GM12892 (cell line): Measurements from ENCODE around the gene TAGLN2.
"Not testable (repeated sequence)": the region's sequence is repeated elsewhere in the genome, so short reads cannot be mapped to it uniquely, and the experiment has no call there.

Experiments used
- DNase-seq: peaks from one replicate; pipeline ENCODE4 v3.0.0; 2011; ENCODE audit not compliant: insufficient read length
- FAIRE-seq: peaks from 2 replicates; lab custom pipeline; 2011; peaks lifted over from hg19 to GRCh38; lab: Jason Lieb, UNC
- POLR2A ChIP-seq: IDR thresholded peaks from 2 replicates; pipeline ENCODE4 v1.6.1; 2011; ENCODE audit warnings: low read depth, low read length, control low read depth
- POLR2AphosphoS5 ChIP-seq: IDR thresholded peaks from 2 replicates; pipeline ENCODE4 v1.6.1; 2011; ENCODE audit warnings: low read depth, low read length, control low read depth
- TAF1 ChIP-seq: IDR thresholded peaks from 2 replicates; pipeline ENCODE4 v1.6.1; 2011; ENCODE audit warnings: low read depth, mild to moderate bottlenecking, control low read depth, low read length, borderline replicate concordance

The TAGLN2 gene

DNA sequence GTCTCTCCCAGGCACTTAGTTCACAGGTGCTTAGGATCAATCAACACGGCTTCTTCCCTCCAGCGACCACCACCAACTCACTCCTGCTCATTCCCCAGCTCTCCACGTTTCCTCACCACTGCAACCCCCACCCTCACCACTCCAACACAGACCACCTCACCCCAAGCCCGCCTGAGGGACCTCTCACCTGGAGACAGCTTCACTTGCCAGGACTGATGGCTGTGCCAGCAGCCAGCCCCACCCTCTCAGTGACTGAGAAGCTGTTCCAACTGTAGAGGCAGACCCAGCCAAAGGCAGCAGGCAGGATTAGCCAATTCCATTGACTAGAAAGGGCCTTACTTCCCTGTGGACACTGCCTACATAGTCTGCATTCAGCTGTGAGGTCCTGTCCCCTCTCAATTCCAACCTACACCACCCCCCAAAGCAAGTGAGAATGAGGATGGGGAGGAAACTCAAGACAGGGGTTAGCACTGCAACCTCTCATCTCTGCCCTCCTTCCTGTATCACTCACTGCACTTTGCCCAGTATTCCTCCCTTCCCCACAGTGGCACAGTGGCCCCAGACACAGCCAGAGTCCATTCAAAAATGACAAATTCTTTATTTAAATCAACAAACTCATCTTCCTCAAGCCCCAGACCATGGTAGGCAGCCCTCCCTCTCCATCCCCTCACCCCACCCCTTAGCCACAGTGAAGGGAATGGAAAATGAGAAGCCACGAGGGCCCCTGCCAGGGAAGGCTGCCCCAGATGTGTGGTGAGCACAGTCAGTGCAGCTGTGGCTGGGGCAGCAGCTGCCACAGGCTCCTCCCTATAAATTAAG lies 7.6 kb downstream of the TAGLN2 start:
- DNase-seq (no peak), FAIRE-seq (no peak)
- TF ChIP-seq POLR2A (no peak), POLR2AphosphoS5 (peak; percentile 61), TAF1 (no peak)

DNA sequence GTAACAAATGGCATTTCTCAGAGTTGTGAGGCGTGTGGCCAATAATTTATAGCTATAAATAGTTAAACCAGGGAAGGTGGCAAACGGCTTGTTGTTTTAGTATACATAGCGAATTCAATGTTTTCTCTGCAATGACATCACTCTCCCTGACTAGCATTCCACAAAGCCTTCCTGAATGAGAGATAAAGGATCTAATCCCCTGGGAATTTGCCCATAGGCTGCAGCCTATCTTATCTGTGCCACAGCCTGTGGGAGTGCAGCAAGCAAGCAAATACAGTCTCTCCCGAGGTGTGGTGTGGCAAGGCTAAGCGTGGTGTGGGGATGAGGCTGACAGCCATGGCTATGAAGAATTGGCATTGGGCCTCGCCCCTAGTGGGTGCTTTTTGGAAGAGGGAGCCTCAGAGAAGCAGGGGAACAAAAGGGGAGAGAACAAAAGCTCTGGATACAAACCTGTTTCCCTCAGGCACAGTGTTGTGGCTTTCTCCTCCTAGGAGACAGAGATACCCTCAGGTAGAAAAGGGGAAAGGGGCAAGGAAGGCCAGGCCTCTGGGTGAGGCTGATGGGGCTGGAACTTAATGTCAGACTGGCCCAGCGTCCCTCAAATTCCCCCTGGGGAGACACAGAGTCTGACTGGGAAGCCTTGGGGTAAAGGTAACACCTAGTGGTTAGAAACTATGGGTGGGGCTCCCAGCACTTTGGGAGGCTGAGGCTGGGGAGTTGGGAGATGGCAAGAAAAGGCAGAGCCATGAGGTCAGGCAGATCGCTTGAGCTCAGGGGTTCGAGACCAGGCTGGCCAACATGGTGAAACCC lies 8.9 kb downstream of the TAGLN2 start:
- no peak for FAIRE-seq

GRCh38 chr1:159915571-159916241 lies 9.6 kb downstream of the TAGLN2 start:
- DNase-seq (no peak), FAIRE-seq (no peak)

More for the DNA sequence above, 8.9 kb downstream of the TAGLN2 start:
- TF ChIP-seq TAF1 (no peak), POLR2AphosphoS5 (0 out of 2 replicates have a peak, but pooled peaks have one; percentile 60), POLR2A (peak; percentile 44; the same call in 1 of the 2 replicates)
- no peak for DNase-seq

DNA sequence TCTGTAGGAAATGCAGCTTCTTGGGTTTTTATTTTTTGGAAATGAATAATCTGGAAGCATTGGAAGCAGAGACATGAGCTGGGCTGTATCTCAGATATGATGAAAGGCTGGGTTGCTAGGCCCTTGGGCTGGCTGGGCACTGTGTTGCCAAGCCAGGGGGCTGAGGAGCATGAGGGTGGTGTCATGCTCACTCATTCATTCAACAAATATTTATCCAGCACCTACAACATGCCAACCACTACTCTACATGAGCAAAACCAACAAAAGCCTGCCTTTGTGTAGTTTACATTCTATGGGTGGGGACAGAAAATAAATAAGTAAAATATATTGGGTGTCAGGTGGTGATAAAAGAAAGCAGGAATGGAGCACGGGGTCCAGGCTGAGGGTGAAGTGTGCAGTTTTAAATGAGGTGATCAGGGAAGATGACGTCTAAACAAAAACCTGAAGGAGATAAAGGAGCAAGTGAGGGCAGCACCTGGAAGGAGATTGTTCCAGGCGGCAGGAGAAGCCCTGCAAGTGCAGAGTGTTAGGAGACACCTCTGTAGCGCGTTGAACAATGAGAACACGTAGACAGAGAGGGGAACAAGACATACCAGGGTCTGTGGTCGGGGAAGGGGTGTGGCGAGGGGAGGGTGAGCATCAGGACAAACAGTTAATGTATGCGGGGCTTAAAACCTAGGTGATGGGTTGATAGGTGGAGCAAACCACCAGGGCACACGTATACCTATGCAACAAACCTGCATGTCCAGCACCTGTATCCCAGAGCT lies 10.9 kb downstream of the TAGLN2 start:
- DNase-seq (no peak), FAIRE-seq (no peak)
- TF ChIP-seq POLR2AphosphoS5 = no peak; the same call in 1 of the 2 replicates
- no peak for TF ChIP-seq POLR2A
- TF ChIP-seq TAF1 = no peak

More at GRCh38 chr1:159915571-159916241, 9.6 kb downstream of the TAGLN2 start:
- TF ChIP-seq POLR2A (peak; percentile 50; the same call in 1 of the 2 replicates), POLR2AphosphoS5 (peak; percentile 48; the same call in 1 of the 2 replicates), TAF1 (no peak)

DNA sequence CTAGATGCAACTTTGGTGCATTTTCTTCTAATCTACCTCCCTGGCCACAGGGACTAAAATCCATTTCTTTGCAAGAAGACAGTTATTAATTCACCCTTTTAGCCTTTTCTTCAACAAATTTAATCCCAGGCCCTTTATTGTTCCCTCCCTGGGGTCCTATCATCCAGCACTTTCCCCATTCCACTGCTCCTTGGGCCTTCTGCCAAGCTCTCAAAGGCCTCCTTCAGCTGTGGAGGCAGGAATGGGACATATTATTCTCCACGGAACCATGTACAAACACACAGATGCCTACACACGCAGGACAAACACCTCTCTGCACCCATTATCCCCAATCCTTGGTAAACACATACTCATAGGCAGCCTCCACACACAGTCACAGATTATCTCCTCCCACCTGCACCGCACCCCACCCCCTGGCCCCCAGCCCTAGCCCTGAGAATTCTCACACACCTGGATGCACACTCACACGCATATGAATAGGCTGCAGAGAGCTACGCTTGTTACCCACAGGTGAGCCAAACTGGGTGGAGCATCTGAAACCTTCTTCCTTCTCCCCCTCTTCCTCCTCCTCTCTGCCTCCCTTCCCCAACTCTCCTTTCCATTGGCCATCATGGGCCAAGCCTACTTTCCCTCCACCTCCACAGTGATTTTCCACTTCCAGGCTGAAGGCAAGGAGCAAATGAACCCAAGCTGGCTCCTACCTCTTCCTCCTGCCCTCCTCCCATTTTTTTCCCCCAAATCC lies 11.7 kb downstream of the TAGLN2 start:
- DNase-seq (no peak), FAIRE-seq (no peak)
- TF ChIP-seq POLR2AphosphoS5 (no peak), TAF1 (no peak), POLR2A (no peak)

DNA sequence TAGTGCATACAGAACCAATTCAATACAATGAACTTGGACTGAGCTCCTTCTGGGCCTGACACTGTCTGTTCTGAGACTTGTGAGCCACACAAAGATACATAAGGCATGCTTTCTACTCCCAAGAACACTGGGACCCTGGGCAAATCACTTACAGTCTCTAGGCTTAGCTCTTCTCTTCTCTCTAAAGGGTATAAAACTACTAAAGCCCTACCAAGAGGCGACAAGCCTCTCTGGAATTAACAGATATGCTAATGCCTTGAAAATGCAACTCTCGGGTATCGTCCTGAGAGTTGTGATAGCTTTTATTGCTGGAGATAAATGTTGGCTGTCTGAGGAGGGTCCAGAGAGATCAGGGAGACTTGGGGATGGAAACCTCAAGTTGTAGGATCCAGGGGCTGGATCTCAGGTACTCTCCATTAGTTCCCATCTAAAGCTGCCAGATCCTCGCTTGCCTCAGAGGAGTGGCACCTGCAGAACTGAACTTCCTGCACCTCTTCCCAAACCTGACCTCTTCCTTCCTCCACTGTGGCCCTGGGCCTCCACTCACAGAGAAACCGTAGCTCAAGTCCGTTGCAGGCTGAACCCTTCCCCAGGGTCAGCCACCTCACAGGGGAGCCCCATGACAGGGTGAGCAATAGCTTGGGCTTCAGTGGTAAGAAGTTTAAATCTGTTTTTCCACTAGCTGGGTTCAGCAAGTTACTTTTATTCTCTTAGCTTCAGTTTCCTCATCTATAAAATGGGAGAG lies 13.8 kb downstream of the TAGLN2 start:
- DNase-seq (no peak), FAIRE-seq (peak; percentile 14)
- no peak for TF ChIP-seq POLR2A
- TF ChIP-seq POLR2AphosphoS5 = 0 out of 2 replicates have a peak, but pooled peaks have one; percentile 19
- TF ChIP-seq TAF1 = no peak

DNA sequence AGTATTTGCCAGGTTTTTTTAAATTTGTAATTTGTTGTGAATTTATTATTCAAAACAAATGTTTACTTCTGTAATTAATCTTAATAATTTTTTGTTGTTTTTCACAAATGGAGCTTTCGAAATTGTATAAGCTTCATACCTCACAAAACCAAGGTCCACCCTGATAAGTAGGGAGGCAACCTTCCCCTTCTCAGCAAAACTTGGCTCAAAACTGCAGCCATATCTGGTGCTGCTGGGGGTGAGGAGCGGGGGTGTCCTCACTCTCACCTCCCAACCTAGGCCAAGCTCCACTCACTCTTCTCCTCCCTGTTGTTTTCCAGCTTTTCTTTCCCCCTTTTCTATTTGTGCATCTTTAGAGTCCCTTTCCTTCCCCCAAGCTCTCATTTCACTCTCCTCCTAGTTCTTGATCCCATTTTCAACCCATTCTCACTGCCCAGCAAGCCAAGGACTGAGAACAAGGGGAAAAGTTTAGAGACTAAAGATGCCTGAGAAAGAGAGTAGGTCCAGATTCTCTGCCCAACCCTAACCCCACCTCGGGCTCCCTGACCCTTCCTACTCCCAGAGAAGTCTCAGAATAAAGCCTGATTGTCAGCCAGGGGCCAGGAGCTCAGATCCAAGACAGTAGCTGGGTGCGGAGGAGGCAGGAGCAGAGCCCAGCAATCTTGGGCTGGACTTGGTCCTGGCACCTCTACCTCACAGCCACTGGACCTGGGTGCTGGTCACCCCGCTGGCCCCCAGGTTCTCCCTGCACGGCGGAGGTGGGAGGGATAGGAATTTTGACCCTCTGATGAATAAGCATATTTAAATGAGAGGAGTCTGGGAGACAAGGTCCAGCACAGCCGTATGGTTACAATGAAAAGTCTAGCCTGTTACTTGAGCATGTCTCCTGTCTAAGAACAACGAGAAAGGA lies 17.0 kb downstream of the TAGLN2 start:
- TF ChIP-seq TAF1 (no peak), POLR2A (no peak), POLR2AphosphoS5 (no peak)
- no peak for DNase-seq
- FAIRE-seq = no peak

DNA sequence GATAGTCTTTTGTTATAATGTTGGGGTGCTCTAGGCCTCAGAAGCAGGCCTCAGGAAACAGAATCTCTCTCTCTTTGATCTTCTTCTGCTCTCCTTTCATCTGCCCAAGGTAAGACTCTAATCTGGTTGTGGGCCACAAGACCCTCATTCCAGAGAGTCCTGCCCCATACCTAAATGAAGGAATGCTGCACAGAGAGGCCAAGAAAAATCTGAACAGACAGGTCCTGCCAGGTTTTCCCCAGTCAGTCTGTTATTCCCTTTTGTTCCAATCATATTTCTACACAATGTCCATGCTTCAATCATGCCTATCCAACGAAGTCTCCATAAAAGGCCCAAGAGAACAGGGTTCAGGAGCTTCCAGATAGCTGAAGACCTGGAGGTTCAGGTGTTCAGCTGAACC lies 18.3 kb downstream of the TAGLN2 start:
- FAIRE-seq = no peak
- no peak for DNase-seq
- TF ChIP-seq TAF1 (no peak), POLR2A (no peak), POLR2AphosphoS5 (no peak)

- not testable (repeated sequence) for FAIRE-seq, DNase-seq
Measured at GRCh38 chr1:159904036-159904435, 21.3 kb downstream of the TAGLN2 start.
